Erythroblast (primary cell): ENCODE measurements around the gene RMRP.

ENCODE experiments used
- GATA1 ChIP-seq: IDR thresholded peaks from 2 replicates; pipeline ENCODE4 v1.6.1; 2011; ENCODE audit warnings: low read depth, mild to moderate bottlenecking, control low read depth, low read length, moderate library complexity
- POLR2A ChIP-seq: IDR thresholded peaks from 2 replicates; pipeline ENCODE4 v1.6.1; 2011; ENCODE audit warnings: mild to moderate bottlenecking, low read length

- TF ChIP-seq POLR2A = no peak
- no peak for TF ChIP-seq GATA1
These were observed 22.1 kb downstream of the RMRP start for GRCh38 chr9:35635730-35636129.
